Suppressor macrophage (primary cell): ENCODE data around the gene TMEM242.

Source experiments
- DNase-seq, 4 experiments: peaks; one replicate each; pipeline ENCODE4 v3.0.0-alpha.2; 2020 to 2022

The TMEM242 gene

GRCh38 chr6:157246771-157247484 is 76.4 kb downstream of the TMEM242 start:
- no peak for DNase-seq

GRCh38 chr6:157246048-157246630 is 77.2 kb downstream of the TMEM242 start:
- no peak for DNase-seq

- DNase-seq = no peak
Observed at GRCh38 chr6:157245436-157245835, 77.9 kb downstream of the TMEM242 start.

GRCh38 chr6:157244780-157245179 is 78.5 kb downstream of the TMEM242 start:
- no peak for DNase-seq

GRCh38 chr6:157244175-157244574 is 79.1 kb downstream of the TMEM242 start:
- peak in 3 of 4 experiments; percentile 13 to 21 (median 14) for DNase-seq

GRCh38 chr6:157242791-157243190 is 80.5 kb downstream of the TMEM242 start:
- no peak for DNase-seq

- no peak for DNase-seq
Observed at GRCh38 chr6:157240960-157241311, 82.4 kb downstream of the TMEM242 start.

GRCh38 chr6:157240059-157240959 is 83.0 kb downstream of the TMEM242 start:
- peak in 2 of 4 experiments; percentile 11 to 20 for DNase-seq

- no peak for DNase-seq
Observed at GRCh38 chr6:157239671-157240058, 83.7 kb downstream of the TMEM242 start.
